GM21360 (cell line): ENCODE measurements around the gene EXOC4.
"Not testable (repeated sequence)": the region's sequence is repeated elsewhere in the genome, so short reads cannot be mapped to it uniquely, and the experiment has no call there.

ENCODE experiments used
- ATAC-seq: cut with Tn5 transposase; IDR thresholded peaks from one replicate; pipeline ENCODE4 v1.9.1; 2021; ENCODE audit warnings: mild to moderate bottlenecking, moderate library complexity; ENCODE audit not compliant: unreplicated experiment

Gene EXOC4

DNA sequence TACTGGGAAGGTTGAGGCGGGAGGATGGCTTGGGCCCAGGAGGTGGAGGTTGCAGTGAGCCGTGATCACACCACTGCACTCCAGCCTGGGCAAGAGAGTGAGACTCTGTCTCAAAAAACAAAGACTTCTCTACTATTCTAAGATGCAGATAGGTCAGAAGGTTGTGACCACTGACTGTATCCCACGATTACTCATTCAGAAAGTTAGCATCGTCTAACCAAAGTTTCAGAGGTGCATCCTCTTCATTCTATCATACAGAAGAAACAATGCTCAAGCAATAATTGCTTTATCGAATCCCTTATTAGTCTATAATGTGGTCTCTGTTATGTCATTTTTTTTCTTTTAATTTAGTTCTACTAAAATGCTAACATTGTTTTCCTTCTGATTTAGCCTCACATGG is 525.6 kb downstream of the EXOC4 start:
- peak; percentile 84 for ATAC-seq

GRCh38 chr7:133779538-133779937 is 526.7 kb downstream of the EXOC4 start:
- ATAC-seq: not testable (repeated sequence)

DNA sequence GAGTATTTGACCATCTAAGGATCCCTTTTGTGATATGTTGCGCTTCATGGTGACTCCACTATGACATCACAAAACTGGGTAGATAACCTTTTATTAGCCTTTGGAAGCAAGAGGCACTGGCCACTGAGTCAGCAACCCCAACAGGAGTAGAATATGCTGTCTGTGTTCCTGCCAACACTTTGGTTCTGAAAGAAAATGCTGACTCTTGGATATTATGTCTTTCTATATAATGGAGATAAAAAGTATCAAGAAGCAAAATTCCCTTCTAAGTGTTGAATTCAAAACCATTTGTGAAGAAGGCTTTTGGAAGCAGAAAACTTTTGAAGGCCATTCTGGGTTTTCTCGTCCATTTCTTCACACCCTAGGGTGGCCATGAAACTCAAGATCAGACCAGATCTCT is 528.0 kb downstream of the EXOC4 start:
- ATAC-seq: no peak

DNA sequence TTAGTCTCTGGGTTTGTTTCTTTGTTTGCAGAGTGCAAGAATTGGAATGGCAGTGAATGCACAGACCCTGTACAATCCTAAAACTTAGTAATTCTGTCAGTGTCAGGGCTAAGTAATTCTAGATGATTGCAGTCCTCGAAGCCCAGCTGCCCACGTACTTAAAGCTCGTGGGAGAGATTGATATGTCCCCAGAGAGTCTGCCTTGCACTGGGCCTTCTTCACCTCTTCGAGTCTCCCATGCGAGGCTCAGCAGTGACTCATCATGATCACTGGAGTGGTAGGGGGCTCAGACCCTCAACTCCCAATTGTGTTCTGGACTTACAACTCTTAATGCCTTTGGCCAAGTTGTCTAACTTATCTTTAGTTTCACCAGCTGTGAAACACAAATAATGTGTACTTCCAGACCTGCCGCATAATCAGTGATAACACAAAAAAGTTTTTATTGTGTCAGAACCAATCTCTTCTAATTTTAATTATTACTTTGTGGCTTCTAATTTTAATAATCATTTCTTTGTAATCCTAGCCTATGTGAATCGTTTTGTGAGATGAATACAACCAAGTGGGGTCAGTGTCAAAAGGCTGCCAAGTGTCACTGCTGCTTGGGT is 528.7 kb downstream of the EXOC4 start:
- no peak for ATAC-seq

DNA sequence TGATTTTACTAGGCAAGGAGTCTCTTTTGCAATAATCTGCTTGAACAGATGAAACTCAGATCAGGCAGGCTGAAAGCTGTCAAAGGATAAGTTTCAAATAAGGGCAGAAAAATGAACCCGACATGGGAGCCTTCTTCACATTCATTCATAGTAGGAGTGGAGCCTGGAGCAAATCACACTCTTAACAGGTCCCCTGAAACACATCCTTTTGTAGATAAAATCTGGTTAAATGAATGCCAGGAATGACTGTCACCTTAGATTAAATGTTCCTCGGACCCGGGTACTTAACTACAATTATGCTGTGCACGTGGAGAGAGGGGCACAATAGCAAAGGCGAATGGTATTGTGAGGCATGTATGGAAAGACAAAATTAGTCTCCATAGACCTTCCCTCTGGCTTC is 529.6 kb downstream of the EXOC4 start:
- ATAC-seq: no peak

DNA sequence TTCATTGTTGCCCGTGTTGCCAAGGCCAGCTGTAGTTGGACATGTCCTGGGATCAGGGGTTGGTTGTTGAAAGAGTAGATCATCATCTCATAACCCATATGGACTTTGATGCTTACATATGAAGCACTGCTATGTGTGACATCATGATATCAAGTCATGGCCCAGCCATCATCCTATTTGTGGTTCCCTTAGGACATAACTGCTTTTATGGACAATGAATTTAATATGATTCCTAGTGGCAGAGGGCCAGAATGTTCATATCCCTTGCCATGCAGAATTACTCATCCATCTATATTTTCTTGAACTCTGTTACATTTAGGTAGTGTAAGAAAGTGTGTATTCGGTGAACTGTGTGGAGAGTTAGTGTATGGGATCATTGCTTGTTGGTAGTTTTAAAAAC is 530.4 kb downstream of the EXOC4 start:
- ATAC-seq: no peak

GRCh38 chr7:133784486-133785001 is 531.7 kb downstream of the EXOC4 start:
- ATAC-seq: no peak

DNA sequence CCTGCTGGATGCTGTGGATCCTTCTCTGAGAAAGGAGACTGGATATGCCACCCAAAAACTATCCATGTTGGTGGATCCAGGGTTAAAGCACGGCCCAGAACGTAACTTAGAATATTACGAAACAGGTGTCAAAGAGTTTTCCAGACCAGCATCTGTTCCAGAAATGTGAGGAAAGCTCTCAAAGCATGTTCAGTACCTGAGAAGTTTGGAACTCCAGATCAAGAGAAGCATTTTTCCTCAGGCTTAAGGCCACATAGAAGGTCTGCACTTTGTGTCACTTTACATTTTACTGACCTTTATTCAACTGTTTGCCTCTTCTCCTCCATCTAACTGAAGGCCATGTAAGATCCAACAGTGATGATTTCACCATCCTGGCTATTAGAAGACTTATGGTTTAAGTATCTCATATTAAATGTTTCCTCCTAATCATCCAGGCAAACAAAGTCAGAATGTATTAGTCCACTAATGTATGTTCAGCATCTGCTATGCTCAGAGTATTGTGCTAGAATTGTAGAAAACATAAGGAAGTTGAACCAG is 533.6 kb downstream of the EXOC4 start:
- no peak for ATAC-seq

DNA sequence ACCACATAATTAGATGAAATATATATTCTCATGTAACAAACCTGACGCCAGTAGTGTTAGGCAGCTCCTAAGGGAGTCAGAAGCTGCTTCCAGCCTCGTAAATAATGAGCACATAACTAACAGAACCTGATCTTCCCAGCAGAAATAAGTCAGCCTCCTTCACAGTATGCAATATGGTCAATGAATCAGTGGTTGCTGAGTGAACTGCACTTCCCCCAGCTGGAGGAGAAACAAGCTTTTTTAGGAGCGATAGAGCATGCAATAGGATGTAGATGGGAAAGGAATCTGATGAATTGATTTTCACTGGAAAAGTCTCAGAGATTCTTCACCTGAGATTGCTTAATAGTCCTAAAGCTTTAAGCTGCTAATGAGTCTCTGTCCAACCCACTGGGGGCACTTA is 537.1 kb downstream of the EXOC4 start:
- ATAC-seq: no peak

GRCh38 chr7:133790911-133791310 is 538.0 kb downstream of the EXOC4 start:
- no peak for ATAC-seq

DNA sequence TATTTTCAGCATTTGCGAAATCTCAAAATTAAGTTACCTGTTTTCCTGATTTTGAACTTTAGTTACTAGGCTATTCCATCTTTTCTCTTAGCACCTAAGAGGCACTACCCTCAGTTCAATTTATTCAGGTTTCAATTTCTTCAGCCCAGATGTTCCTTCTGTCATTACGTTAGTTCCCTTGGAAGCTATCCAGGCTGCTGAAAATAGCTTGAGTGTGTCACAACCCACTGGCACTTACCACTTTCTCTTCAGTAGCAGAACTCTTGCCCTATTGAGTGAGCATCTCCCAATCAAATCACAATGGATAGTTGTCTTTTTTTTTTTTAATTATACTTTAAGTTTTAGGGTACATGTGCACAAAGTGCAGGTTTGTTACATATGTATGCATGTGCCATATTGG is 541.6 kb downstream of the EXOC4 start:
- ATAC-seq: no peak

- no peak for ATAC-seq
Measured at GRCh38 chr7:133795068-133795665, 542.3 kb downstream of the EXOC4 start.

DNA sequence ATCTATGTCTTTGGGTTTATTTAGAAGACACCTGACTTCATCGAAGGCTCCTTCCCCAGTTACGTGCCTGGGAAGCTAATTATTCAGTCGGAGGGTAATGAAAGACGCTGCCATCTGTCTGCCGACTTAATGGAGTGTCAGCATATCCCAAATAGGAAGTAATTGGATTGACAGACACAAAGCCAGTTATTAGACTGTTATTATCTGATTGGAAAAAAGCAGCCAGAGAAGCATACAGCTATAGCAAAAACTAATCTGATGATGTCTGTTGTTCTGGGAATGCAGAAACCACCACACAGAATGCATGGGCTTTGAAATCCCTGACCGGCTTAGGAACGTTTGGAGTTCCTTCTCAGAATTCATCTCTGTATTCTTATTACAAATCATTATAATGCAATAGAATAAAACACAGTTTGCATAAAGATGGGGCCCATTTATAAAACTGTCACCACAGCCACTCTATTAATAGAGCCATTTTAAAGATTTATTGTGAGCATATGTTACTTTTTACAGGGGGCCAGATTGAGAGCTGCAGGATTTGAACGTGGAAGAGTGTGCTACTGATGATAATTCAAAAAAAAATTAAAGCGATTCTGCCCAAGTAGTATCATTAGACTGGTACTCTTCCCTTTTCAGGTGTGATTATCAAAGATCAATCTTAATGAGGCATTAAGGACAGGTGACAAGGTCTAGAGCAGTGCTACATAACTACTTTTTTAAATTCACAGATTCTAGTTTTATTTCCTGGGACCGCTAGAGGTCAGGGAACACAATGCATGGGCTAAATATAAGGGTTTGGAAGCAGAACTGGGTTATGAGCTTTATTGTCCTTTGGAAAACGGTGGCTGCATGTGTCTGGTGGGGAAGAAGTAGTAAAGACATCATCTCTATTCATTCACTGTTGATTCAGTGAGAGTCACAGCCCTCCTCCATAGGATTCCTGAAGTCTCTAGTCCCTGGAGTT is 544.2 kb downstream of the EXOC4 start:
- no peak for ATAC-seq

GRCh38 chr7:133797818-133798520 is 545.1 kb downstream of the EXOC4 start:
- no peak for ATAC-seq

DNA sequence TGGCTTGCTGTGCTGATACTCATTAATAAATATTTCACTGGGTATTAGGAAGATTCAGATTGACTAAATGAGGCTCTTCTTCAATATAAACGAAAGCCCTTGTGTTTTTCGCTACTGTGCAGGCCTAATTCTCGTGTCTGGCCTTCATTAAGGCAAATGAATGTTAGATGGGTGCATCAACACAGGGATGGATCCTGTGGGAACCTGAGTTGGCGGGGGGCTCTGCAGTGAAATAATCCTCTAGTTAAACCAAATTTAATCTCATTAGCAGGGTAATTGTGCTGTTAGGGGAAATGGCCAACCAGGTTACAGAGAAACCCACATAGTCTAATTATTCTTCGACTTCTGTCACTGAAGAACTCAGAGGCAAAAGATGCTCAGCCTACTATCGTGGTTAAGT is 548.5 kb downstream of the EXOC4 start:
- no peak for ATAC-seq

DNA sequence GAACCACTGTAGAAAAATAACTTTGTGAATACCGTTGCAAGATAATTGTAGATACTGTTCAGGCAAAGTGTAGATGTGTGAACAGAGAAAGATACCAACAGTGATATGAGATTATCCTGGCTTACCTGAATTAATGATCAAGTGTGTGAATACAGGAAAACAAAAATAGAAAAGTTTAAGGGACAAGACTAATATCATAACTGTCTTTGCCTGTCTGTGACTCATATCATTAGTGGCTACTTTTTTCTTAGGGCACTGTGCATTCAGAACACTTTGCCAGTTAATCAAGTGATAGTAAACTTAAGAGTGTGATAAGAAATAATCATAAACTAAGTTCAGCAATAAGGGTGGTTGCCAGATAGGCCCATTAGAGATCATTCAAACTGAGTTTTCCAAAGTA is 551.2 kb downstream of the EXOC4 start:
- ATAC-seq: no peak

GRCh38 chr7:133805426-133805825 is 552.5 kb downstream of the EXOC4 start:
- ATAC-seq: no peak

- ATAC-seq: no peak
Measured at GRCh38 chr7:133807624-133808492, 555.0 kb downstream of the EXOC4 start.

DNA sequence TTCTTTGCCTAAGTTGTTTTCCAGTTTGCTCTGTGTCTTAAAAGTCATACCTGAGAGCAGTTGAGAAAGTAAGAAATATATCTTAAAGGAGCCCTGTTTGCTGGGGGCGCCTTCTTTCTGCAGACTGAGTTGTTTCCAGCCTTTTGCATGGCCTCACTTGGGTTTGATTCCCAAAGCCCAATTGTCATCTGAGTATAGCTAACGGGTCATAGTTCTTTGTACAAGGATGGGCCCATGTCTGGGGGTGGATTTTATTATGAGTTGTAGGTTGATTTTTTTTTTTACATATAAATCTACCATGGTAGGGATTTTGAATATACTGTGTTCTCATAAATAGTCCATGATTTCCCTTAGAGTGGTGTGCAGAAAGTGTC is 555.6 kb downstream of the EXOC4 start:
- no peak for ATAC-seq

GRCh38 chr7:133812877-133813276 is 560.0 kb downstream of the EXOC4 start:
- ATAC-seq: no peak
